Dermis blood vessel endothelial cell (primary cell): ENCODE results near the gene TOLLIP. TPM values are rescaled to one million over a fixed set of nuclear protein-coding genes. Genes with fewer than 3 reads are reported as not detected.
"Not testable (repeated sequence)": the region's sequence is repeated elsewhere in the genome, so short reads cannot be mapped to it uniquely, and the experiment has no call there.

Experiments used
- DNase-seq: peaks from one replicate; pipeline ENCODE4 v3.0.0; 2010
- total RNA-seq: library from RNA; depleted of rRNA; stranded (reverse); fragments of >200 nt; gene quantifications from 2 replicates; pipeline ENCODE4 v1.2.3, GENCODE V29; 2014

Gene TOLLIP
- total RNA-seq, 1 donor from 2014 or later, result 24.8 TPM

- no peak for DNase-seq
These were observed 48.0 kb downstream of the TOLLIP start for GRCh38 chr11:1261241-1262071.

GRCh38 chr11:1260620-1261019 lies 48.8 kb downstream of the TOLLIP start:
- DNase-seq, result no peak

- DNase-seq, result peak; percentile 40
These were observed 49.4 kb downstream of the TOLLIP start for GRCh38 chr11:1260023-1260501.

- DNase-seq, result no peak
These were observed 49.9 kb downstream of the TOLLIP start for GRCh38 chr11:1259561-1259960.

GRCh38 chr11:1259076-1259461 lies 50.4 kb downstream of the TOLLIP start:
- DNase-seq, result no peak

GRCh38 chr11:1258401-1259075 lies 50.9 kb downstream of the TOLLIP start:
- DNase-seq, result no peak

GRCh38 chr11:1257916-1258315 lies 51.5 kb downstream of the TOLLIP start:
- no peak for DNase-seq

- DNase-seq, result no peak
These were observed 52.1 kb downstream of the TOLLIP start for GRCh38 chr11:1257366-1257765.

GRCh38 chr11:1256257-1257045 lies 53.0 kb downstream of the TOLLIP start:
- DNase-seq, result no peak

- DNase-seq, result no peak
These were observed 54.3 kb downstream of the TOLLIP start for GRCh38 chr11:1255151-1255550.

GRCh38 chr11:1254733-1255132 lies 54.7 kb downstream of the TOLLIP start:
- DNase-seq, result no peak

- no peak for DNase-seq
These were observed 55.3 kb downstream of the TOLLIP start for GRCh38 chr11:1254086-1254648.

- no peak for DNase-seq
These were observed 56.3 kb downstream of the TOLLIP start for GRCh38 chr11:1253103-1253485.

GRCh38 chr11:1252371-1253102 lies 56.9 kb downstream of the TOLLIP start:
- DNase-seq, result no peak

- no peak for DNase-seq
These were observed 58.1 kb downstream of the TOLLIP start for GRCh38 chr11:1251236-1251770.

- not testable (repeated sequence) for DNase-seq
These were observed 59.0 kb downstream of the TOLLIP start for GRCh38 chr11:1250411-1250810.

- DNase-seq, result not testable (repeated sequence)
These were observed 60.5 kb downstream of the TOLLIP start for GRCh38 chr11:1248951-1249350.

GRCh38 chr11:1247026-1247425 lies 62.4 kb downstream of the TOLLIP start:
- DNase-seq, result not testable (repeated sequence)

- DNase-seq, result not testable (repeated sequence)
These were observed 63.1 kb downstream of the TOLLIP start for GRCh38 chr11:1246301-1246700.

GRCh38 chr11:1245717-1246116 lies 63.7 kb downstream of the TOLLIP start:
- not testable (repeated sequence) for DNase-seq

GRCh38 chr11:1244557-1244956 lies 64.9 kb downstream of the TOLLIP start:
- DNase-seq, result not testable (repeated sequence)

- not testable (repeated sequence) for DNase-seq
These were observed 65.9 kb downstream of the TOLLIP start for GRCh38 chr11:1243521-1243920.
